ENCODE data around the gene RNASEH2C.
"Not testable (repeated sequence)": the region's sequence is repeated elsewhere in the genome, so short reads cannot be mapped to it uniquely, and the experiment has no call there.

The RNASEH2C gene

DNA sequence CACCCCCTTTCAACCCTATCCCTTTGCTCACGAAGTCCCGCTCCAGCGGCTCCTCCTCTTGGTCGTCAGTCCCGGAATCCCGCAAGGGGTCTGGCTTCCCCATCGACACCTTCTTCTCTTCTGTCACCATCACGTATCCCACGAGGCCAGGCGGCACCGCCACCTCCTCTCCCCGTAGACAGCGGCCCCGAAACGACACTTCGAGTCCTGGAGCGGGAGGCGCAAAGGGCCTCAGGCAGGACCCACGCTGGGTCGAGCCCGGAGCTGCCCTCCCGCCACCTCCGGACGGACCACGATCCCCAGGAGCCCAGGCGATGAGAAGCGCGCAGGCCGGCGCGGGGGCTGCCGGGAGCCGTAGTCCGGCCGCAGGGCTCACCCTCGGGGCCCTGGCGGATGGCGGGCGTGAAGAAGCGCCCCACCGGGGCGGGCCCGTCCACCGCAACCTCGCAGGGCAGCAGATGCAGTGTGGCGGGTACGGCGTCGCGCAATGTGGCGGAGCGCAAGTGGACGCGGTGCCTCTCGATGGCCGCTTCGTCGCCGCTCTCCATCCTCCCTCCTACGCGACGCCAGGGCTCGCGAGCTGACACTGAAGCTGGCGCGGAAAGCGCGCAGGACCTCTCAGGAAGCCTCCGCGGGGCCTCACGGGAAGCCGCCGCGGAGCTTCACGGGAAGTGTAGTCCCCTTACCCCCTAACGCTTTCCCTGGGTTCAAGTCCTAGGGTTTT lies at the start of gene RNASEH2C:
TSS of gene RNASEH2C (minus strand) at position 588 of the 724 bp plus-strand sequence. CDS start at position 548, 40 bp downstream.
- DNase-seq (ENCODE audit: low read depth) = peak; percentile 77

DNA sequence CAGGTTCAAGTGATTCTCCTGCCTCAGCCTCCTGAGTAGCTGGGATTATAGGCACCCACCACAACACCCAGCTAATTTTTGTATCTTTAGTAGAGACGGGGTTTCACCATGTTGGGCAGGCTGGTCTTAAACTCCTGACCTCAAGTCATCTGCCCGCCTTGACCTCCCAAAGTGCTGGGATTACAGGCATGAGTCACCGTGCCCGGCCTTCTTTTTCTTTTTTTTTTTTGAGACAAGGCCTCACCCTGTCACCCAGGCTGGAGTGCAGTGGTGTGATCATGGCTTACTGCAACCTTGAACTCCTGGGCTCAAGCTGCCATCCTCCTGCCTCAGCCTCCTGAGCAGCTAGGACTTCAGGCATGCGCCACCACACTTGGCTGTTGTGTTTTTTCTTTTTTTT lies 47.2 kb upstream of the RNASEH2C start:
- not testable (repeated sequence) for DNase-seq (ENCODE audit: low read depth)

GRCh38 chr11:65767406-65767805 lies 46.8 kb upstream of the RNASEH2C start:
- no peak for DNase-seq (ENCODE audit: low read depth)

DNA sequence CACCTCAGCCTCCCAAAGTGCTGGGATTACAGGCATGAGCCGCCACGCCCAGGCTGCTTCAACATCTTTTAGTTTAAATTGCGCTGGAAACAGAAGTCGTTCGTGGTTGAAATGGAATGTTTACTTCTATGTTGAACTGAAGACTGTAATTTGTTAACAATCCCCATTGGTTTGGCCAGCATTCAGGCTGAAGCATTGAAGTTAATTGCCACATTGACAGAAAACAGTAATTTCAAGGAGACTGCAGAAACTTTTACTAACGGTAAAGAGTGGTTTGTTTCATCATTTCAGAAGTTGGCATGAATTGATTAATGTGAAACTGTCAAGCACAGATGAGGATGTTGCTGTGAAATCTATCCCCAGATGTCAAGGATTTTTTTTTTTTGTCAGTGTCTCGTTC lies 45.9 kb upstream of the RNASEH2C start:
- no peak for DNase-seq (ENCODE audit: low read depth)

DNA sequence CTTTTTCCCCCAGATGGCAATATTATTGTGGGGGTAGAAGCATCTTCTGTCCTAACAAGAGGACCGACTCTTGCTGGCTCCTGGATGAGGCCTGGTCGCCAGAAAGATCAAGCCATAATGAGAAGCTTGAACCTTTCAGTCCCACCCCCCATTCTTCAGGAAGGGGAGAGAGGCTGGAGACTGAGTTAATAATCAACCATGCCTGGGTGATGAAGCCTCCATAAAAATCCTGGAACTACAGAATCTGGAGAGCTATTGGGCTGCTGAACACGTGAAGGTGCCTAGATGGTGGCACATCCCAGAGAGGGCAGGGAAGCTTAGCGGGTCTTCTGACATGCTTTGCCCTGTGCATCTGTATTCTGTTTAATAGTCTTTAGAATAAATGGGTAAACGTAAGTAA lies 43.8 kb upstream of the RNASEH2C start:
- no peak for DNase-seq (ENCODE audit: low read depth)

GRCh38 chr11:65762816-65763215 lies 42.2 kb upstream of the RNASEH2C start:
- not testable (repeated sequence) for DNase-seq (ENCODE audit: low read depth)

DNA sequence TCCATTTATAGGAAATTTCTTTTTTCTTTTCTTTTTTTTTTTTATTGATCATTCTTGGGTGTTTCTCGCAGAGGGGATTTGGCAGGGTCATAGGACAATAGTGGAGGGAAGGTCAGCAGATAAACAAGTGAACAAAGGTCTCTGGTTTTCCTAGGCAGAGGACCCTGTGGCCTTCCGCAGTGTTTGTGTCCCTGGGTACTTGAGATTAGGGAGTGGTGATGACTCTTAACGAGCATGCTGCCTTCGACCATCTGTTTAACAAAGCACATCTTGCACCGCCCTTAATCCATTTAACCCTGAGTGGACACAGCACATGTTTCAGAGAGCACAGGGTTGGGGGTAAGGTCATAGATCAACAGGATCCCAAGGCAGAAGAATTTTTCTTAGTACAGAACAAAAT lies 41.6 kb upstream of the RNASEH2C start:
- DNase-seq (ENCODE audit: low read depth) = not testable (repeated sequence)

GRCh38 chr11:65745049-65745448 lies 24.5 kb upstream of the RNASEH2C start:
- DNase-seq (ENCODE audit: low read depth) = no peak

DNA sequence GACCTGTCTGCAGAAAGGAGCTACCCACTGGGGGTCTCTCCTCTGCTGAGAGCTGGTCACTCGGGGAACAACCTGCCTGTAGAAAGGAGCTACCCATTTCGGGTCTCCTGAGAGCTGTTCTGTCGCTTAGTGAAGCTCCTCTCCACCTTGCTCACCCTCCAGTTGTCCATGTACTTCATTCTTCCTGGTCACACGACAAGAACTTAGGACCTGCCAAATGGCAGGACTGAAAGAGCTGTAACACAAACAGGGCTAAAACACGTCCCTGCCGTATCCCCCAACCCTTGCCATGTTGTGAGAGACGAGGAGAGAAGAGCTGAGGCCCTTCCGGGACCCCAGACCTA lies 24.1 kb upstream of the RNASEH2C start:
- no peak for DNase-seq (ENCODE audit: low read depth)

DNA sequence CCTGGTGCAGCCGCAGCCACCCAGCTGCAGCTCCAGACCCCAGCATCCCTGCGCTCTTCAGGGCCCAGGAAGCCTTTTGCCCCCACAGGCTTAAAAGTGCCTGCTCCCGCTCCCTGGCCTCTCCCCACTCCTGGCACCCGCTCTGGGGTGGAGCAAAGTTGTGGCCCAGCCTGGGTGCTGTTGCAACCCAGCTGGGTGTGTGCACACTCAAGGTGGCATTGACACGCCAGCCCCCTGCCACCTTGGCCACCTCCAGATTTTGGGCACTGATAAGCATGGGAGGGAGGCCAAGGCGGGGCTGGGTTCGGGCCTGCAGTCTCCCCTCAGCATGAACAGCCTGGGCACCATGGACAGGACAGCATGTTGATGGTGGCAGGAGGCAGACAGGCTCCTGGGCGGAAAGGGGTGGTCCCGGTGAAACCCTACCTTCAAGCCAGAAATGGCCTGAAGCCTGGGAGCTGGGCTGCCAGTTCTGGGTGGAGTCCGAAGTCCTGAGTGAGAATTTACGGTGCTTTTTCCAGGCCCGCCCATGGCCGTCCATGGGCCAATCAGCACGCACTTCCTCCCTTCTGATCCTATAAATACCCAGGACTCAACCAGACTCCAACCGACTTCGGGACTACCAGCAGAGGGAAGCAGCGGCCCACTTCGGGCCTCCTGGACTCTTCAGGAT lies 23.6 kb upstream of the RNASEH2C start:
- DNase-seq (ENCODE audit: low read depth) = peak; percentile 11

DNA sequence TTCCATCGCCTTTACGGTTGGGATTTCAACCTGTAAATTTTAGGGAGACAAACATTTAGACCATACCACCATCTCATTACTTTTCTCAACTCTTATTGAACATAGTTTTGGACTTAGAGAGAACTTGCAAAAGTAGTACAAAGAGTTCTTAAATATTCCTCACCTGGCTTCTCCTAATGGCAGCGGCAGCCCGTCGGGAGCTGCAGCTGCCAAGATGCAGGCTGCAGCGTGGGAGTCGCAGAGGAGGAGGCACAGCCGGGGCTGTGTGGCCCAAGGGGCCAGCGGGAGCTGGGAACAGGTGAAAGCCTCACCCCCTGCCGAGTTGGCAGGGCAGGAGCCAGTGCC lies 23.1 kb upstream of the RNASEH2C start:
- DNase-seq (ENCODE audit: low read depth) = no peak

GRCh38 chr11:65742353-65742752 lies 21.8 kb upstream of the RNASEH2C start:
- no peak for DNase-seq (ENCODE audit: low read depth)

DNA sequence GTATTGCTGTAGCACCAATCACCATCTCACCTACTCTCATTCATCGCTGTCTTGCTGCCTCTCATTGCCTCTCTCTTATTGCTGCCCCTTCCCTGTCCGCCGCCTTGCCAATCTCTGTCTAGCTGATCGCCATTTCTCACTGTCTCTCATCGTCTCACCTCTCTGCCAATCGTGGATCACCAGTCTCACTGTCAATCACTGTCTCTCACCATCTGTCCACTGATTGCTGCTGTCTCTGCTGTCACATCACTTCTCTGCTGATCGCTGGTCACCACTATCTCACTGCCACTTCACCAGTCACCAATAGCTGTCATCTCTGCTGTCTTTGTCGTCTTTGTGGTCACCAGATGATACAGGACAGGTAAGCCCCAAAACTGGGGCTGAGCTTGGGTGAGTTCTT lies 20.6 kb upstream of the RNASEH2C start:
- no peak for DNase-seq (ENCODE audit: low read depth)

DNA sequence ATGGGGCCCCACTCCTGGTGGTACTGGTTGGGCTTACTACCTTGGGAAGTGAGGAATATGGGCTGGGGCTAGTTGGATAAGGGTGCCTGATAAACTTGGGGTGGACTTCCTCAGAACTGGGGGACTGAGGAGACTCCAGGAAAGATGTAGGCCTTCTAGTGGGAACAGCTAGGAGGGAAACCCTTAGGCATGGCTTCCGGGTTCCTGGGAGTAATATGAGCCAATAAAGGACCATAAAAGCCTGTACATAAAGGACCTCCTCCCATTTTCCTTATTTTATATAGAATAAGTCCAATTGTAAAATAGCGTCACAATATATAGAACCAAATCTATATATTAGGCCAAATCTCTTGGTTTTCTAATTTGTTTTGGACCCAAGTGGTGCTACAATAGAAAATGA lies 18.4 kb upstream of the RNASEH2C start:
- no peak for DNase-seq (ENCODE audit: low read depth)

DNA sequence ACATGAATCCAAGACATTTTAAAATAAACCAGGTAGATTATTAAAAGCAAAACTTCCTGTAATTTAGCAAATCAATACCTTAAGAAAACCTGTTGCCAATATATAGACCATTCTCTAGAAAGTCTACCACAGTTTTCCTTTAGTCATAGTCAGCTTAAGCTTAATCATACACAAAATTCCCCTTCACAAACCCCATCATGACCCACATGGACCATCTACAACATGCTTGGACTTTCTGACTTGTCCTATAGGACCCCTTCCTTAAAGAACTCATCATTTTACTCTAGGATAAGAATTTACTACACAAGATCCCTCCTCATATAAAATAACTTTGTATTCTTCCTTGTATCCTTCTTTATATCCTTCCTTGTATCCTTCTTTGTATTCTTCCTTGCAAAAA lies 16.2 kb upstream of the RNASEH2C start:
- no peak for DNase-seq (ENCODE audit: low read depth)

GRCh38 chr11:65735111-65735510 lies 14.5 kb upstream of the RNASEH2C start:
- not testable (repeated sequence) for DNase-seq (ENCODE audit: low read depth)

GRCh38 chr11:65730461-65730860 lies 9.9 kb upstream of the RNASEH2C start:
- no peak for DNase-seq (ENCODE audit: low read depth)

DNA sequence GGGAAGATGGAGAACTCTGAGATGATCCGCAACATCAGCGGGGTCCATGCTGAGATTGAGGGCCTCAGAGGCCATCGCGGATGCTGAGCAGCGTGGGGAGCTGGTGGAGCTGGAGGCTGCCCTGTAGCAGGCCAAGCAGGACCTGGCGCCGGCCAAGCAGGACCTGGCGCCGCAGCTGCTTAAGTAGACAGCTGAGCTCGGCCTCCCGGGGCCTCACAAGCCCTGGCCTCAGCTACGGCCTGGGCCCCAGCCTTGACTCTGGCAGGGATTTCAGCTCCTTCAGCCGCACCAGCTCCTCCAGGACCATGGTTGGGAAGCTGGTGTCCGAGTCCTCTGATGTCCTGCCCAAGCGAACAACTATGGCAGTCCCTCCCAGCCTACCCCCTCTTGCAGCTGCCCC lies 7.3 kb upstream of the RNASEH2C start:
- no peak for DNase-seq (ENCODE audit: low read depth)

GRCh38 chr11:65726660-65727059 lies 6.1 kb upstream of the RNASEH2C start:
- no peak for DNase-seq (ENCODE audit: low read depth)

DNA sequence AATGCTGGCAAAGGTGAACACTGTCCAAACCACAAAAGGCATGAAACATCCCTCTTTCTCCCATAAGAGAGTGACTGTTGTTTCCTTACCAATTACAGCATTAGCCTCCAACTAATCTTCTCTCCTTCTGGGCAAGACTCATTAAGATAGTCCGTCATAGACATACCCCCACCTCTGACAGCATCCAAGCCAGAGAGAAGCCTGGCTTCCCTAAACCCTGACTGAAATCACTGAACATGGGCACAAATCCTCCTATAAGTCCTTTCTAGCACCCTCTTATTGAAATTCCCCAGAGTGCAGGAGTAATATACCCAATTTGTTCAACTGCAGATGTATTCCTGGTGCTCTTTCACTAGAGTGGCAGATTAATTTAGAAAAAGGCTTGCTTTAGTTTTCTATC lies 1.7 kb upstream of the RNASEH2C start:
- DNase-seq (ENCODE audit: low read depth) = no peak

- peak; percentile 29 for DNase-seq (ENCODE audit: low read depth)
These were observed 757 bp downstream of the RNASEH2C start for GRCh38 chr11:65719871-65720210.

DNA sequence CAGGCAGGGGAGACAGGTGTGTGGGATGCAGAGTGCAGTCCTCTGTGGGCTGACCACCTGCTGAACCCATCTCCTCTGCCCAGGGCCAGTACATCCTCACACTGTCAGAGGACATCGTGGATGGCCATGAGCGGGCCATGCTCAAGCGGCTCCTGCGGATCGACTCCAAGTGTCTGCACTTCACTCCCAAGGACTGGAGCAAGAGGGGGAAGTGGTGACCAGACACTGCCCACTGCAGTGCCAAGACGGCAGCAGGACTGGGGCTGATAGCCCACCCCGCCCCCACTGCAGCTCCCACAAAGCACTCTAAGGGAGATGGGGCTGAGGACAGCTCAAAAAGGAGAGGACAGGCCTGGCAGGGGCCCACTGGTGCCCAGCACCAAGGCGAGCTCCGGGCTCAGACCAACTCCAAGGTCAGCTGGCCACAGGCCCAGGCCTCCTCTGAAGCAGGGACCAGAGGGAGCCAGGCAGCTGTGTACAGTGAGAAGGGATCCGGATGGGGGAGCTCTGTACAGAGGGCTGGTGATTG lies 1.6 kb downstream of the RNASEH2C start:
- no peak for DNase-seq (ENCODE audit: low read depth)

GRCh38 chr11:65718531-65718930 lies 2.1 kb downstream of the RNASEH2C start:
- no peak for DNase-seq (ENCODE audit: low read depth)

DNA sequence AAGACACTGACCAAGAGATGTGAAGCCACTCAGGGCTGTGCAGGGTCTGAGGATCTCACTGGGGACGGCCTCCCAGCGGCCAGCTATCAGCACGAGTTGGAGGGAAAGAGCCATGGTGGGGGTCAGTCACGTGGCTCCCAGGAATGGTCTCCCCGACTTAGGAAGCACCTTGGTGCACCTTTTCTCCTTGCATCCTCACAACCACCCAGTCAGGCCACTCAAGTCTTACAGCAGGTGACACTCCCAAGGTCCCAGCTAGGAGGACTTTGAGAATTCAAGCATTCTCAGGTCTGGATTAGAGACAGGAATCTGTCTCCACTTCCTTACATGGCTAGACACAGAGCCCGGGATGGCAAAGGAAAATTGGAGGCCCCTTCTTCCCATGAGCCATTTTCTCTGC lies 2.7 kb downstream of the RNASEH2C start:
- no peak for DNase-seq (ENCODE audit: low read depth)
